IPS DF 6.9 (cell line): ENCODE results near the gene TRIP10.
"Not testable (repeated sequence)": the region's sequence is repeated elsewhere in the genome, so short reads cannot be mapped to it uniquely, and the experiment has no call there.

Experiments used
- DNase-seq: peaks from one replicate; pipeline ENCODE4 v3.0.0-alpha.2; 2013; ENCODE audit warnings: low read depth, low spot score
- H3K27ac ChIP-seq: one replicate; pipeline ENCODE4 v1.5.1; 2013; ENCODE audit warnings: low read length, control low read depth
- H3K27me3 ChIP-seq: 2 replicates; pipeline ENCODE4 v1.6.1; 2013; ENCODE audit warnings: mild to moderate bottlenecking, low read length; ENCODE audit not compliant: control insufficient read depth, insufficient read depth
- H3K36me3 ChIP-seq: 2 replicates; pipeline ENCODE4 v1.6.1; 2013; ENCODE audit warnings: low read length; ENCODE audit not compliant: control insufficient read depth, insufficient read depth
- H3K4me1 ChIP-seq: 2 replicates; pipeline ENCODE4 v1.6.1; 2013; ENCODE audit warnings: low read length; ENCODE audit not compliant: control insufficient read depth, insufficient read depth
- H3K4me3 ChIP-seq: 2 replicates; pipeline ENCODE4 v1.5.1; 2013; ENCODE audit warnings: mild to moderate bottlenecking, low read length
- H3K9me3 ChIP-seq: 2 replicates; pipeline ENCODE4 v1.6.1; 2013; ENCODE audit warnings: low read length, inconsistent platforms; ENCODE audit not compliant: control insufficient read depth, insufficient read depth
- WGBS: extraction: QIAGEN DNeasy Blood & Tissue Kit; methylation state at CpG from one replicate; pipeline ENCODE4 v1.1.7; 2013; ENCODE audit warnings: mixed read lengths, missing lambda C conversion rate; ENCODE audit not compliant: insufficient read length, insufficient coverage; 5-methylcytosine and 5-hydroxymethylcytosine counted together

The TRIP10 gene

DNA sequence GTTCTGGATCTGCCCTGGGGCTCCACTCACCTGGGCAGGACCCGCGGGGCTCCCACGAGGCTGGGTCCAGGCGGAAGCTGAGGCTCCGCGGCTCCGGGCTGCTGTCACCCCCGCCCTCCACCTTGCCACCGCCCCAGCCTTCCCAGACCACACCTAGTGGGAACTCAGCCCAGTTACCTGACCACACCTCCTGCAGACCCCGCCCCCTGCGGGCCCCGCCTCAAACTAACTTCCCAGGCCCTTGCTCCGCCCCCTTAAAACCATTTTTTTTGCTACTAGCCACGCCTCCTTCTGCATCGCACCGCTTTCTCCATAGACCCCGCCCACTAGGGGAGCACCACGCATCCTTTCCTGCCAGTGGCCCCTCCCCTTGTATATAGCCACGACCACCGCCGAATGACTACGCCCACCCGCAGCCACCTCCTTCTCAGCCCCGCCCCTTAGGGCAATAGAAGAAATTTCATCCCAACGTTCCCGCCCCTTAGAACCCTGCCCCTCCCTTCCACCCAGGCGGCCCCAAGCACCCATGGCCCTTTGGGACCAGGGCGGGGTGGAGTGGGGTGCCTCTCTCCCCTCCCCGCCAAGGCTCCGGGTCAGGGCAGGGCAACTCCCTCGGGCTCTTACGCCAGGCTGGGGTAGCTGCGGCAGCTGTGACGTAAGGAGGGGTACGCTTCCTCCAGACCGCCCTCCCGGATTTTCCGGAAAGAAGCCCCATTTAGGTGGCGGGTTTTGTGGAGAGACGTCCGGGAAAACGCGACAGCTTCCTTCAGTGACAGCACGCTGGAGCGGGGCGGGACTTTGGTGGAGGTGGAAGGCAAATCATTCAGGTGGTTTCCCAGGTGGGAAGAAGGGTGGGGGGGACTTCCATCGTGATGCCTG is 28.1 kb downstream of the TRIP10 start, which contains the start of gene SH2D3A:
Gene SH2D3A (minus strand): TSS at position 79 of the 879 bp plus-strand sequence. CDS start 3,687 bp downstream, outside the sequence.
- H3K27ac ChIP-seq: no peak within 1 kb of the TSS

DNA sequence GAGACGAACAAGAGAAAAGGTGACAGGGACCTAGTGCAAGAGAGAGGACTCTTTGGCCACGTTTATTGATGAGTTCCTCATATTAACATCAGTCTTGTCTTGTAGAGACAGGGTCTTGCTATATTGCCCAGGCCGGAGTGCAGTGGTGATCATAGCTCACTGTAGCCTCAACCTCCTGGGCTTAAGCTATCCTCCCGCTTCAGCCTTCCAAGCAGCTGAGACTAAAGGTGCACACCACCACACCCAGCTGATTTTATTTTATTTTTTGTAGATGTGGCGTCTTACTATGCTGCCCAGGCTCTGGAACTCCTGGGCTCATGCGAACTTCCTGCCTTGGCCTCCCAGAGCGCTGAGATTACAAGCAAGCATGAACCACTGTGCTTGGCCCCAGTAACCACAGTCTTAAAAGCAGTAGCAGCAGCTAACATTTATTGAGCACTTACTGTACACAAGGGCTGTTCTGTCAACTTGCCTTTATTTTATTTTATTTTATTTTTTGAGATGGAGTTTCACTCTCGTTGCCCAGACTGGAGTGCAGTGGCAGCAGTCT is 28.8 kb downstream of the TRIP10 start:
- Histone ChIP-seq H3K27me3 (no peaks in the 10 kb centered on the region), H3K4me3 (peak overlapping the region; percentile 39; the same call in 1 of the 2 replicates), H3K27ac (no peak overlapping the region)

More for the DNA sequence above, 28.1 kb downstream of the TRIP10 start, which contains the start of gene SH2D3A:
- peak within 1 kb of the TSS; percentile 62; the same call in 1 of the 2 replicates for H3K4me3 ChIP-seq
- H3K36me3 ChIP-seq: no peaks in the 10 kb centered on the region
- no peaks in the 10 kb centered on the region for H3K27me3 ChIP-seq
- no CpG with 5 or more reads among the region's 47 CpGs for WGBS
- DNase-seq: peak; percentile 84
- H3K9me3 ChIP-seq: no peaks in the 10 kb centered on the region
- H3K4me1 ChIP-seq: peaks cover 2% of the 10 kb centered on the region

DNA sequence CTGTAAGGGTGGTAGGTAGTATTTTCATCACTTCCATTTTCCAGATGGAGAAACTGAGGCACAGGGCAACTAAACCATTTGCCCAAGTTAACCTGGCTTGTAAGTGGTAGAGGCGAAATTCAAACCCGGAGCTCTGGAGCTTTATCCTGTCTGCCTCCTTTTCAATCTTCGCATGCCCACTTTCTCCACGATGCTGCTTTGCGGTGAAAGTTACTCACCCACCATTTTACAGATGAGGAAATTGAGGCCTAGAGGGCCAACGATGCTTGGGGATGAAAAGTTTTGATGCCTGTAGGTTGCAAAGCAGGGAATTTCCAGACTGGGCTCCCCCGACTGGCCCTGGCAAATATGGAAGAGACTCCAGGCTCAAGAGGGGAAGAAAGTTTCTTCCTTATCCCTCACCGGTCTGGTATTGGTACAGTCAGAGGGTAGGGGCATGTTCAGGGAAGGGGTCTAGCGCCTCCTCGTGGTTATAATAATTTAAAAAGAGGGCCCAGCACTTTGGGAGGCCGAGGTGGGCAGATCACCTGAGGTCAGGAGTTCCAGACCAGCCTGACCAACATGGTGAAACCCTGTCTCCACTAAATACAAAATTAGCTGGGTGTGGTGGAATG is 29.6 kb downstream of the TRIP10 start:
- Histone ChIP-seq H3K27ac (no peak overlapping the region), H3K4me3 (no peak overlapping the region), H3K9me3 (no peaks in the 10 kb centered on the region), H3K27me3 (no peaks in the 10 kb centered on the region), H3K4me1 (peaks cover 8% of the 10 kb centered on the region), H3K36me3 (no peaks in the 10 kb centered on the region)
- WGBS: no CpG with 5 or more reads among the region's 11 CpGs
- no peak for DNase-seq

More for the DNA sequence above, 28.8 kb downstream of the TRIP10 start:
- no peak for DNase-seq
- Histone ChIP-seq H3K4me1 (peaks cover 7% of the 10 kb centered on the region), H3K9me3 (no peaks in the 10 kb centered on the region), H3K36me3 (no peaks in the 10 kb centered on the region)
- WGBS: no CpG with 5 or more reads among the region's 8 CpGs

DNA sequence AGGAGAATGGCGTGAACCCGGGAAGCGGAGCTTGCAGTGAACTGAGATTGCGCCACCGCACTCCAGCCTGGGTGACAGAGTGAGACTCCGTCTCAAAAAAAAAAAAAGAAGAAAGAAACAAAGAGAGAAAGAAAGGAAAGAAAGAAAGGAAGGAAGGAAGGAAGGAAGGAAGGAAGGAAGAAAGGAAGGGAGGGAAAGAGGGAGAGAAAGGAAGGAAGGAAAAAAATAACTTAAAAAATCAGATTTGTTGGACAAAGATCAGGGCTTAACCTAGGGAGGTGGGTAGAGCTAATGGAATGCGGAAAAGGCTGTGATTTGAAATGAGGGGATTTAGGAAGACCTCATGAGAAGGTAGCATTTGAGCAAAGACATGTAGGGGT is 32.2 kb downstream of the TRIP10 start:
- H3K4me1 ChIP-seq, DNase-seq, H3K4me3 ChIP-seq, H3K27ac ChIP-seq, H3K9me3 ChIP-seq, H3K36me3 ChIP-seq, H3K27me3 ChIP-seq: not testable (repeated sequence)
- no CpG with 5 or more reads among the region's 7 CpGs for WGBS

DNA sequence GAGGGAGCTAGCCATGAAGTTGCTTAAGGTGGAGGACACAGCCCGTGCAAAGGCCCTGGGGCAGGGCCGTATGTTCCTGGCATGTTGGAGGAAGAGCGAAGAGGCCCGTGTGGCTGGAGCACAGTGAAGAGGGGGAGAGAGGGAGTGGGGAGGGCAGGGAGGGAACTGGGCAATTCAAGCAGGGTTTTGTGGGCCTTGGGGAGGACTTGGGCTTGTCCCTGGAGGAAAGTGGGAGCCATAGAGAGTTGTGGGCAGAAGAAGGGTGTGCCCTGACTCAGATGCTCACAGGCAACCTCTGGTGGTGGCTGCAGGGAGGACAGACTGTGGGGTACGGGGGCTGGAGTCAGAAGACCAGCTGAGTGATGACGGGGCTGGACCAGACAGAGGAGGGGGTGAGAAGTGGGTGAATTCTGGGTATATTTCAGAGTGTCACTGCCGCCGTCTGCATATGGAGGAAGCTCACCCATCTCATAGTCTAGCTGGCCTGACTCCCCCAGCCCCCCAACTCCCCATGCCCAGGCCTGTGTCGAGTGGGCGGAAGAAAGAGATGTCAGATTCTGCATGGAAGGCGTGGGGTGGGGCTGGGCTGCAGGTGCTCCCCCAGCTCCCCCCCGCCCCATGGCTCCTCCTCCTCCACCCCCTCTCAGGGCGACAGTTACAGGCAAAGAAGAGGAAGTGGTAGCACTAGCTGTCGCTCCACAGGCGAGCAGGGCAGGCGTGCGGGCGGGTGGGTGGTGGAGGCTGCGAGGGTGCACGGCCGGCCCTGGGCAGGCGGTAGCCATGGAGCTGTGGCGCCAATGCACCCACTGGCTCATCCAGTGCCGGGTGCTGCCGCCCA is 32.8 kb downstream of the TRIP10 start, which contains the start of gene VAV1:
Gene VAV1 (plus strand): TSS at position 681 of the 838 bp plus-strand sequence. CDS start 100 bp downstream, at position 781.
- Histone ChIP-seq H3K36me3 (no peaks in the 10 kb centered on the region), H3K4me3 (no peak within 1 kb of the TSS), H3K27ac (no peak within 1 kb of the TSS), H3K9me3 (no peaks in the 10 kb centered on the region), H3K27me3 (no peaks in the 10 kb centered on the region), H3K4me1 (peaks cover 7% of the 10 kb centered on the region)
- no peak for DNase-seq
- no CpG with 5 or more reads among the region's 25 CpGs for WGBS

DNA sequence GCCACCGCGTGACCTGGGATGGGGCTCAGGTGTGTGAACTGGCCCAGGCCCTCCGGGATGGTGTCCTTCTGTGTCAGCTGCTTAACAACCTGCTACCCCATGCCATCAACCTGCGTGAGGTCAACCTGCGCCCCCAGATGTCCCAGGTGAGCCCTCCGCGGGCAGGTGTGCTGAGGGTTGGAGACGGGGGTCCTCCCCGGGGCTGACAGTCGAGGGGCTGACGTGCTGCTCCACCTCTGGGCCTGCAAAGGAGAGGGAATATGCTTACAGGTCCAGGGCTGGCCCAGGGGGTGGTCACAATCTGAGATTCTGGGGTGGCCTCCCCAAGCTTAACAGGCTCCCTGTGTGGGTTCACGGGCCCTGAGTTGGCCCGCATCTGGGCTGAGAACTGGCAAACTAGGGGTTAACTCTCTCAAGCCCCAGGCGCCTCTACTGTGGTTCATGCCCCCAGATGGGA is 33.4 kb downstream of the TRIP10 start:
- Histone ChIP-seq H3K9me3 (no peaks in the 10 kb centered on the region), H3K27ac (no peak overlapping the region), H3K36me3 (no peaks in the 10 kb centered on the region), H3K27me3 (no peaks in the 10 kb centered on the region), H3K4me3 (no peak overlapping the region), H3K4me1 (peaks cover 7% of the 10 kb centered on the region)
- DNase-seq: no peak
- no CpG with 5 or more reads among the region's 14 CpGs for WGBS

DNA sequence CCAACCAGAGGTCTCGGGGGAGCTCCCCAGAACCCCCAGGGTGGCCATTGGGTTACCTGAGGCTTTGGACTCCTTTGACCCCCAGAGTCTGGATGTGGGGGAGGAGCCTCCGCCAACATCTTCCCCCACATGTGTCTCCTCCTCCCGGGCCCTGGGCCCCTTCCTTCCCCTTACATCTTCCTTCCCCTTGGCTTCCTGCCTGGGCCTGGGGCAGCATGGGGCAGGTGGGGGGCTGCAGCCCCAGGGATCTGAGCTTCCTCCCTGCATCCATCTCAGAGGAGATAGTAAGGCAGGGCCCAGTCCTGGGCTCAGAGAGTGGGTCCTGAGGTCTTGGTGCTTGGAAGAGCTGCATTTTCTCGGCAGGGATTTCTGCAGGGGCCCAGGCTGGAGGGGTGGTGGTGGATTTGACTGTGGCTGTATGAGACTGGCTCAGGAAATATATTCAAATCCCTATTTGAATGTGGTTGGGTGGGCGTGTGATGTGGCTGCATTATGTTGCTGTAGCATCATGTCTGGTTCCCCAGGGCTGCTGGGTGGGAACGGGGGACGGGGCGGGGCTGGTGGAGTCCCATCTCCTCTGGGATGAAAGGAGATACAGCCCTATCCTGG is 33.9 kb downstream of the TRIP10 start:
- Histone ChIP-seq H3K27me3 (no peaks in the 10 kb centered on the region), H3K4me3 (no peak overlapping the region), H3K4me1 (peaks cover 7% of the 10 kb centered on the region), H3K36me3 (no peaks in the 10 kb centered on the region), H3K9me3 (no peaks in the 10 kb centered on the region), H3K27ac (no peak overlapping the region)
- WGBS: no CpG with 5 or more reads among the region's 8 CpGs
- DNase-seq: no peak

DNA sequence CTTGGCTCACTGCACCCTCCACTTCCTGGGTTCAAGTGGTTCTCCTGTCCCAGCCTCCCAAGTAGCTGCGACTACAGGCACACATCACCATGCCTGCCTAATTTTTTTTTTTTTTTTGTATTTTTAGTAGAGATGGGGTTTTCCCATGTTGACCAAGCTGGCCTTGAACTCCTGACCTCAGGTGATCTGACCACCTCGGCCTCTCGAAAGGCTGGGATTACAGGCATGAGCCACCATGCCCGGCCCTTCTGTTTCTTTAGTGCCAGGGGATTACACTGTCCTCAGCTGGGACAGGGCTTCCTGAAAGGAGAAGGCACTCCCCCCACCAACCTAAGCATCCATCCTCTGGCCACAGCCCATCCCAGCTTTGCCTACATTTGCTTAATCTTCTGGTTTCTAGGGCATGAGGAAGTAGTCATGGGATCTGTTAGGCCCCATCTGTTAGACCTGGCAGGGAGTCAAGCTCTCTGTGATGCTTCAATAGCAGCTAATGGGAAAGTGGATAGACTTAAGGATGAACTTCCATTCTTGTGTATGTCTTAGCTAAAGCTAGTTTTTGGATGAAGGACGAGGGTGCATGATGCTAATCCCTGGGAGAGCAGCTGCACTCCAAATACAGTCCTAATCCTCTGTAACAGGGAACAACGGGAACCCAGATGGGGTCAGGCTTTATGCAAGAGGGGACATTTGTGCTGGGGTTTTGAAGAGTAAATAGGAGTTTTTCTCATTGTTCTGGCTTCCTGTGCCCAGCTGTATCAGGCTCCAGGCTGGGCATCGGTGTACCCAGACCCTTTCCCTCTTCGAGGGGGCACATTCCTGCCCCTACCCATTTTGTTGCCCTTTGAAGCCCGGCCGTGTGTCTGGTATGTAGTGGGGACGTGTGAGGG is 35.6 kb downstream of the TRIP10 start:
- H3K36me3 ChIP-seq: no peaks in the 10 kb centered on the region
- H3K4me3 ChIP-seq: no peak overlapping the region
- H3K27me3 ChIP-seq: no peaks in the 10 kb centered on the region
- WGBS: no CpG with 5 or more reads among the region's 11 CpGs
- no peaks in the 10 kb centered on the region for H3K9me3 ChIP-seq
- H3K27ac ChIP-seq: no peak overlapping the region
- no peak for DNase-seq
- H3K4me1 ChIP-seq: peaks cover 7% of the 10 kb centered on the region

DNA sequence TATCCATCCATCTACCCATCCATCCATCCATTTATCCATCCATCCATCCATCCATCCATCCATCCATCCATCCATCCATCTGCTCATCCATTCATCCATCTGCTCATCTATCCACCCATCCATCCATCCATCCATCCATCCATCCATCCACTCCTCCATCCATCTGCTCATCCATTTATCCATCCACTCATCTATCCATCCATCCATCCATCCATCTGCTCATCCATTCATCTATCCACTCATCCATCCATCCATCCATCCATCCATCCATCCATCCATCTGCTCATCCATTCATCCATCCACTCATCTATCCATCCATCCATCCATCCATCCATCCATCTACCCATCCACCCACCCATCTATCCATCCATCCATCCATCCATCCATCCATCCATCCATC is 36.6 kb downstream of the TRIP10 start:
- H3K4me1 ChIP-seq, H3K27ac ChIP-seq, DNase-seq, H3K9me3 ChIP-seq, H3K4me3 ChIP-seq, H3K36me3 ChIP-seq, H3K27me3 ChIP-seq: not testable (repeated sequence)
